Stimulated activated CD8-positive, alpha-beta memory T cell treated with anti-CD3 and anti-CD28 coated beads, Interleukin-4, amount 100 ng/mL, for 1 hour (primary cell): ENCODE data around the gene ROCK2.

ENCODE experiments used
- DNase-seq, 2 donors: peaks; one replicate each; pipeline ENCODE4 v3.0.0-alpha.2; 2020; ENCODE audit warnings: low read depth in 2 of 2, low spot score in 1 of 2

The ROCK2 gene

GRCh38 chr2:11158916-11159573 lies 185.4 kb downstream of the ROCK2 start:
- DNase-seq = no peak

GRCh38 chr2:11157731-11158130 lies 186.7 kb downstream of the ROCK2 start:
- no peak for DNase-seq

- DNase-seq = no peak
Measured at GRCh38 chr2:11157296-11157695, 187.1 kb downstream of the ROCK2 start.

- no peak for DNase-seq
Measured at GRCh38 chr2:11156396-11157075, 187.9 kb downstream of the ROCK2 start.

- DNase-seq = no peak
Measured at GRCh38 chr2:11155381-11156035, 188.9 kb downstream of the ROCK2 start, which contains the start of gene SLC66A3. Gene SLC66A3 (plus strand): TSS chr2:11155467. CDS start chr2:11155547, 80 bp downstream.

GRCh38 chr2:11154923-11155380 lies 189.5 kb downstream of the ROCK2 start:
- DNase-seq = peak; percentile 96 to 97

GRCh38 chr2:11154016-11154922 lies 190.2 kb downstream of the ROCK2 start:
- no peak for DNase-seq

GRCh38 chr2:11152591-11152990 lies 191.8 kb downstream of the ROCK2 start:
- DNase-seq = no peak

GRCh38 chr2:11147263-11147662 lies 197.2 kb downstream of the ROCK2 start:
- DNase-seq = no peak

GRCh38 chr2:11146076-11146475 lies 198.4 kb downstream of the ROCK2 start:
- no peak for DNase-seq

- no peak for DNase-seq
Measured at GRCh38 chr2:11145350-11145749, 199.1 kb downstream of the ROCK2 start.

- DNase-seq = no peak
Measured at GRCh38 chr2:11144738-11145079, 199.7 kb downstream of the ROCK2 start.

GRCh38 chr2:11144077-11144737 lies 200.2 kb downstream of the ROCK2 start:
- DNase-seq = no peak

- no peak for DNase-seq
Measured at GRCh38 chr2:11142987-11143386, 201.4 kb downstream of the ROCK2 start.

GRCh38 chr2:11142330-11142729 lies 202.1 kb downstream of the ROCK2 start:
- DNase-seq = no peak

- no peak for DNase-seq
Measured at GRCh38 chr2:11141319-11141718, 203.1 kb downstream of the ROCK2 start.

GRCh38 chr2:11140492-11140891 lies 203.9 kb downstream of the ROCK2 start:
- no peak for DNase-seq

GRCh38 chr2:11134349-11134748 lies 210.1 kb downstream of the ROCK2 start:
- DNase-seq = no peak

- DNase-seq = no peak
Measured at GRCh38 chr2:11133936-11134320, 210.5 kb downstream of the ROCK2 start.

GRCh38 chr2:11133238-11133935 lies 211.0 kb downstream of the ROCK2 start:
- no peak for DNase-seq
